Ovary (tissue), 9 donors: Measurements from ENCODE around the gene ZNF639. TPM values are rescaled to one million over a fixed set of nuclear protein-coding genes. Genes with fewer than 3 reads are reported as not detected.
"Not testable (repeated sequence)": the region's sequence is repeated elsewhere in the genome, so short reads cannot be mapped to it uniquely, and the experiment has no call there.

Experiments
- DNase-seq, 5 donors: peaks; one replicate each; pipeline ENCODE4 v3.0.0-alpha.2; 2019 to 2020
- H3K27ac ChIP-seq, 2 donors: fragments of 200-600 bp; one replicate each; pipeline versions ENCODE4 v1.5.1 to v1.8.0; 2019 to 2022
- H3K27me3 ChIP-seq: fragments of 200-600 bp; one replicate; pipeline ENCODE4 v1.8.0; 2022
- H3K36me3 ChIP-seq: fragments of 200-600 bp; sonication (generic); one replicate; pipeline ENCODE4 v1.5.1; 2019
- H3K4me1 ChIP-seq: one replicate; pipeline ENCODE4 v1.8.1; 2013; ENCODE audit warnings: mild to moderate bottlenecking, moderate library complexity; ENCODE audit not compliant: insufficient read depth
- H3K4me3 ChIP-seq: fragments of 200-600 bp; sonication (generic); one replicate; pipeline ENCODE4 v1.5.1; 2017
- H3K9me3 ChIP-seq, 2 donors: fragments of 200-600 bp in 1 of 2; sonication (generic) in 1 of 2; one replicate each; pipeline versions ENCODE4 v1.5.1 to v1.8.1; 2013 to 2019; ENCODE audit warnings: mild to moderate bottlenecking in 1 of 2, moderate library complexity in 1 of 2
- EP300 ChIP-seq: sonication (generic); formaldehyde crosslinking; IDR thresholded peaks from one replicate; pipeline ENCODE4 v1.6.1; 2017; ENCODE audit warnings: antibody characterized with exemption
- POLR2A ChIP-seq: fragments of 450-650 bp; IDR thresholded peaks from one replicate; pipeline ENCODE4 v1.6.1; 2017; ENCODE audit warnings: antibody characterized with exemption, mild to moderate bottlenecking, moderate library complexity
- WGBS, 3 donors: extraction: QIAGEN DNeasy Blood & Tissue Kit in 1 of 3; methylation state at CpG; one replicate each; pipeline versions ENCODE4 v1.1.5 to v1.1.7; 2013 to 2017; 5-methylcytosine and 5-hydroxymethylcytosine counted together
- intact Hi-C, 4 donors: fragments of 100-400 bp; cut with DNase I; formaldehyde crosslinking; loops; one replicate each; pipeline versions ENCODE4 v1.11.0 to v1.15.1; 2022 to 2023
- polyA plus RNA-seq, 2 donors: library from polyadenylated mRNA; stranded (reverse); fragments of 200-250 nt in 1 of 2; fragments of 350-450 nt in 1 of 2; fragmentation: Illumina TruSeq in 1 of 2; extraction: RNeasy Lipid Tissue Mini Kit (QIAGEN cat#74804) in 1 of 2; gene quantifications; one replicate each; pipeline ENCODE4 v1.2.3, GENCODE V29; 2013 to 2014
- total RNA-seq, 7 donors: library from RNA; depleted of rRNA in 2 of 7; stranded (reverse); fragments of >200 nt in 2 of 7; fragmentation: NEBNext Ultra II Directional in 3 of 7; extraction: Animal tissue kit (Norgen Biotek cat#: 25700) in 3 of 7; gene quantifications; one replicate each; pipeline versions ENCODE4 v1.1.0 to v1.2.4, GENCODE V29; 2016 to 2023
- TF ChIP-seq, protein P1 (sequence below), 3 donors: fragments of 450-650 bp in 2 of 3; fragments of 200-600 bp in 1 of 3; IDR thresholded peaks; one replicate each; pipeline versions ENCODE4 v1.5.1 to v1.8.0; 2016 to 2022; ENCODE audit warnings: antibody characterized with exemption in 3 of 3, mild to moderate bottlenecking in 1 of 3
- donor health status: DM: no; HTN: no; CAD: no; lungs with moderate emphysema.
- donor health status: DM: no; HTN: no; CAD: no.
- donor health status: Bipolar disorder and iron deficiency.
- donor health status: DM: yes; HTN: yes; CAD: no.
- donor health status: DM: no; HTN: no; CAD: no.
- donor health status: DM: yes; HTN: yes; CAD: no.

The ZNF639 gene
- total and polyA plus RNA-seq, 9 donors: 32.7 to 45.2 (median 37.3) TPM

DNA sequence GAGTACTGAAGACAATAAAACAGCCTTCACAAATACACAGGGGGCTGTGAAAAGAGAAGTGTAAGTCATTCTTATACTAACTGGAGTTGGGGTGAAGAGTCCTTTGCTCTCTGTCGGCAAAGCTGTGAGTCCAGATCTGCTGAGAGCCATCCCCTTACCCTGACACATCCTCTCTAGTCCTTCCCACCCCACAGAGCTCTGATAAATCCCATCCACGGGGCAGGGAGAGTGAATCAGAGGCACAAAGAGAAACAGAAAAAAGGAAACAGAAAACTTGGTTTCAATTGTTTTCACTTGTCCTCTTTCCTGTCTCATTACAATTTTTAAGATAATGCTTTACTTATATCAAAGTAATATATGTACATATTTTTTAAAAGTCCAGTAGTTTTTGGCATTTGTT lies 18.2 kb upstream of the ZNF639 start:
- Histone ChIP-seq H3K4me1 (no peaks in the 10 kb centered on the region), H3K36me3 (no peaks in the 10 kb centered on the region), H3K27ac (no peak overlapping the region), H3K4me3 (no peak overlapping the region), H3K9me3 (no peaks in the 10 kb centered on the region), H3K27me3 (no peaks in the 10 kb centered on the region)
- 6 to 16% (median 14%) methylated on average over 2 of the region's 2 CpGs for WGBS, 3 donors
- intact Hi-C loops: no loop called here
- no peak for TF ChIP-seq EP300
- TF ChIP-seq, protein P1, sequence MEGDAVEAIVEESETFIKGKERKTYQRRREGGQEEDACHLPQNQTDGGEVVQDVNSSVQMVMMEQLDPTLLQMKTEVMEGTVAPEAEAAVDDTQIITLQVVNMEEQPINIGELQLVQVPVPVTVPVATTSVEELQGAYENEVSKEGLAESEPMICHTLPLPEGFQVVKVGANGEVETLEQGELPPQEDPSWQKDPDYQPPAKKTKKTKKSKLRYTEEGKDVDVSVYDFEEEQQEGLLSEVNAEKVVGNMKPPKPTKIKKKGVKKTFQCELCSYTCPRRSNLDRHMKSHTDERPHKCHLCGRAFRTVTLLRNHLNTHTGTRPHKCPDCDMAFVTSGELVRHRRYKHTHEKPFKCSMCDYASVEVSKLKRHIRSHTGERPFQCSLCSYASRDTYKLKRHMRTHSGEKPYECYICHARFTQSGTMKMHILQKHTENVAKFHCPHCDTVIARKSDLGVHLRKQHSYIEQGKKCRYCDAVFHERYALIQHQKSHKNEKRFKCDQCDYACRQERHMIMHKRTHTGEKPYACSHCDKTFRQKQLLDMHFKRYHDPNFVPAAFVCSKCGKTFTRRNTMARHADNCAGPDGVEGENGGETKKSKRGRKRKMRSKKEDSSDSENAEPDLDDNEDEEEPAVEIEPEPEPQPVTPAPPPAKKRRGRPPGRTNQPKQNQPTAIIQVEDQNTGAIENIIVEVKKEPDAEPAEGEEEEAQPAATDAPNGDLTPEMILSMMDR (IDR thresholded peaks at IDR 0.05): no peak
- no peak for TF ChIP-seq POLR2A
- no peak for DNase-seq

DNA sequence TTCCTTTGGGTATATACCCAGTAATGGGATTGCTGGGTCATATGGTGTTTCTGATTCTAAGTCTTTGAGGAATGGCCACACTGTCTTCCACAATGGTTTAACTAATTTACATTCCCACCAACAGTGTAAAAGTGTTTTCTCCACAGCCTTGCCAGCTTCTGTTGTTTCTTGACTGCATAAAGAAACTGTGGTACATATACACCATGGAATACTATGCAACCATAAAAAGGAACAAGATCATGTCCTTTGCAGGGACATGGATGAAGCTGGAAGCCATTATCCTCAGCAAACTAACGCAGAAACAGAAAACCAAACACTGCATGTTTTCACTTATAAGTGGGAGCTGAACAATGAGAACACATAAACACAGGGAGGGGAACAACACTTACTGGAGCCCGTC lies 15.5 kb upstream of the ZNF639 start:
- H3K4me3 ChIP-seq, DNase-seq, H3K36me3 ChIP-seq, H3K9me3 ChIP-seq, H3K27me3 ChIP-seq, H3K27ac ChIP-seq, H3K4me1 ChIP-seq, intact Hi-C loops: not testable (repeated sequence)
- WGBS, 3 donors: 44 to 60% (median 49%) methylated on average over 2 of the region's 2 CpGs

DNA sequence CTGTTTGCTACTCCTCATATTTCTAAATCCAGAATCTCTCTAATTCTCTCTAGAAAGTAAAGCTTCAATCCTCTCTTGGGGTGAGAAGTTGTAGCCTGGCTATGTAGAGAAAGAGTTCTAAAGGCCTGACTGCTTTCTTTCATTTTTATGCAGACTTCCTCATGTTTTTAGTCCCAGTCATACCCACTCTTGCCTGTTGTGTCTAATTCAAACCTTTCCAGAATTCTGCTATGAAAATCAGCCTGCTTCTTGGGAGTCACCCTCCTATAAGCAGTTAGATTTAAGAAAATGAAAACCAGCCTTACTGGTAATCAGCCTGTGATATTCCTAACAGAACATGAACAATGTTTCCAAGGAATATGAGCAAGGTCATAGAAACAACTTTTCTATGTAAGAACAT lies 14.8 kb upstream of the ZNF639 start:
- DNase-seq: no peak
- H3K27me3 ChIP-seq: no peaks in the 10 kb centered on the region
- no peak for TF ChIP-seq EP300
- TF ChIP-seq POLR2A: no peak
- TF ChIP-seq, protein P1 (IDR thresholded peaks at IDR 0.05): no peak
- no peak overlapping the region for H3K4me3 ChIP-seq
- no peaks in the 10 kb centered on the region for H3K4me1 ChIP-seq
- H3K36me3 ChIP-seq: no peaks in the 10 kb centered on the region
- intact Hi-C loops: no loop called here
- H3K9me3 ChIP-seq: no peaks in the 10 kb centered on the region
- H3K27ac ChIP-seq: no peak overlapping the region

DNA sequence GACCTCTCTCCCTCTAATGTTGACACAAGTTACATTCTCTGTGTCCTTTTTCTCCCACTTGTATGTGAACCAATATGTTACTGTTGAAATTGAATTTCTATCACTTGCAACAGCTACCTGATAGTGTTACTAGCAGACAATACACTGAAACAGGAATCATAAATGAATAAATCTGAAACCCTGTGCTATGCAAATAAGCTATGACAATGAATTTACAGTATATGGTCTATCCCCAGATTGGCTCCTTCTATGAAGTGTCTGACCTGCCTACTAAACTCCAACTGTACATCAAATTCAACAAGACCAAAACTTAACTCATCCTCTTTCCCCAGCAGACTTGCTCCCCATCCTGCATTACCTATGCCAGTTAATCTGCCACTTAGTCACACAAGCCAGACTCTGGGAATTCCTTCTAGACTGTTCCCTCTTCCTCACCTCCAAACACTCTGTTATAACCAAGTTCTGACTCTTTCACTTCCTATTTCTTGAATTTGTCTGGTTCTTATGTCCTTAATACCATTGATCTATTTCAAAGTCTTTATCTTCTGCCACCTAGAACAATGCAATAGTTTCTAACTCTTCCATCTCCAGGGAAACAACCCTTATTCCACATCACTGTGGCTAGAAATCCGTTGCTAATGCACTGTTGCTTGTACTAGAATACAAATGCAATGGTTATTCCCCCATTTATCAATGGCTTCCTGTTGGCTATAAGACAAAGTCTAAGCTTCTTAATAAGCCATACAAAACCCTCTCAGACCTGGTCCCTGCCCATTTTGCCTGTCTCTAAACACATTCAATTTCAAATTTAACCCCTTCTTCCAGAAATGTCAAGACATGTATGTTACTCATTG lies 13.4 kb upstream of the ZNF639 start:
- no peak for DNase-seq
- Histone ChIP-seq H3K9me3 (no peaks in the 10 kb centered on the region), H3K4me1 (no peaks in the 10 kb centered on the region), H3K27ac (no peak overlapping the region), H3K36me3 (no peaks in the 10 kb centered on the region), H3K4me3 (no peak overlapping the region), H3K27me3 (no peaks in the 10 kb centered on the region)
- intact Hi-C loops: loop anchor here in 1 of 4 donors (10.0 kb wide), 1 partner anchor 205 kb away; no protein-coding TSS in a partner anchor
- TF ChIP-seq EP300 (no peak), POLR2A (no peak)
- TF ChIP-seq, protein P1 (IDR thresholded peaks at IDR 0.05): no peak
- 53 to 68% (median 68%) methylated on average over 1 of the region's 1 CpG for WGBS, 3 donors

DNA sequence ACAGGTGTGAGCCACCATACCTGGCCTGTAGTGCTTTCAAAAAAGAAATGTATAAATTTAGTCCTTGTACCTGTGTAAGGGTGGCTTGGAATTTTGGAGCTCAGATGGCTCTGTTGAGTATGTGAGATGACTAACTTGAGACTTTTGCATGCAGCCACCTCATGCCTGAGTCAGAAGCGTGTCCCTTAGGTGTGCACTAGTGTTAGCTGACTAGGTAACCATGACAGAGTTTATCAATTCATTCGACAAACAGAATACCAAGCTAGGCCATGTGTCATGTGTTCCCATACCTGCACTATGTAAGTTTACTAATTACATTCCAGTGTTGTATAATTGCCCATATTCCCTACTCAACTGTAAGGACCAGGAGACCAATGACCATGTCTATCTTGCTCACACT lies 4.0 kb upstream of the ZNF639 start:
- no peaks in the 10 kb centered on the region for H3K36me3 ChIP-seq
- intact Hi-C loops: loop anchor here in 2 of 4 donors (5.0 to 10.0 kb wide), 2 partner anchors 214 to 302 kb away; no protein-coding TSS in a partner anchor
- WGBS, 3 donors: 89 to 98% (median 94%) methylated on average over 2 of the region's 2 CpGs
- no peak overlapping the region for H3K4me3 ChIP-seq
- TF ChIP-seq POLR2A (no peak), EP300 (no peak)
- TF ChIP-seq, protein P1 (IDR thresholded peaks at IDR 0.05): no peak
- no peak overlapping the region for H3K27ac ChIP-seq
- H3K27me3 ChIP-seq: no peaks in the 10 kb centered on the region
- no peaks in the 10 kb centered on the region for H3K9me3 ChIP-seq
- H3K4me1 ChIP-seq: no peaks in the 10 kb centered on the region
- no peak for DNase-seq
